Omental fat pad (tissue), 4 donors: ENCODE data around the gene FAM174B. TPM values are rescaled to one million over a fixed set of nuclear protein-coding genes. Genes with fewer than 3 reads are reported as not detected.

ENCODE experiments used
- ATAC-seq: fragments of 150-250 bp; one replicate; pipeline ENCODE4 v1.9.1; 2016; ENCODE audit warnings: mild to moderate bottlenecking, moderate library complexity; ENCODE audit not compliant: low FRiP score
- DNase-seq: peaks from one replicate; pipeline ENCODE4 v3.0.0-alpha.2; 2019; ENCODE audit warnings: low spot score
- CTCF ChIP-seq, 3 donors: fragments of 450-650 bp; IDR thresholded peaks; one replicate each; pipeline ENCODE4 v1.5.1; 2016 to 2017; ENCODE audit warnings: antibody characterized with exemption in 3 of 3, mild to moderate bottlenecking in 3 of 3, moderate library complexity in 2 of 3
- total RNA-seq, 4 donors: library from RNA; depleted of rRNA; stranded (reverse); fragments of >200 nt; gene quantifications; one replicate each; pipeline ENCODE4 v1.1.0, GENCODE V29; 2016

FAM174B gene
- total RNA-seq, 4 donors from 2014 or later, result 3.1 to 17.0 (median 11.1) TPM

GRCh38 chr15:92580933-92581445 is 74.6 kb downstream of the FAM174B start:
- no peak for ATAC-seq
- DNase-seq, result no peak
- no peak for TF ChIP-seq CTCF (IDR thresholded peaks at IDR 0.05)

- DNase-seq (no peak), ATAC-seq (no peak)
- TF ChIP-seq CTCF (IDR thresholded peaks at IDR 0.05), result no peak
These were observed 75.1 kb downstream of the FAM174B start for GRCh38 chr15:92580521-92580920.

GRCh38 chr15:92579931-92580470 is 75.6 kb downstream of the FAM174B start:
- no peak for ATAC-seq
- TF ChIP-seq CTCF (IDR thresholded peaks at IDR 0.05), result no peak
- no peak for DNase-seq

- TF ChIP-seq CTCF (IDR thresholded peaks at IDR 0.05), result no peak
- no peak for DNase-seq
These were observed 76.1 kb downstream of the FAM174B start for GRCh38 chr15:92579486-92579885.

GRCh38 chr15:92578096-92578835 is 77.3 kb downstream of the FAM174B start:
- DNase-seq, result no peak
- no peak for TF ChIP-seq CTCF (IDR thresholded peaks at IDR 0.05)

More at GRCh38 chr15:92579486-92579885, 76.1 kb downstream of the FAM174B start:
- no peak for ATAC-seq

GRCh38 chr15:92576597-92577200 is 78.9 kb downstream of the FAM174B start:
- no peak for TF ChIP-seq CTCF (IDR thresholded peaks at IDR 0.05)
- no peak for ATAC-seq
- no peak for DNase-seq

More at GRCh38 chr15:92578096-92578835, 77.3 kb downstream of the FAM174B start:
- no peak for ATAC-seq
